Activated T-helper 1 cell treated with anti-CD3 and anti-CD28 coated beads, Interleukin-2, amount 50 U/mL, for 16 hours (primary cell): ENCODE measurements around the gene SS18L1.

Source experiments
- DNase-seq, 2 donors: peaks; one replicate each; pipeline ENCODE4 v3.0.0-alpha.2; 2020; ENCODE audit warnings: low read depth in 1 of 2, low spot score in 1 of 2

SS18L1 gene

DNA sequence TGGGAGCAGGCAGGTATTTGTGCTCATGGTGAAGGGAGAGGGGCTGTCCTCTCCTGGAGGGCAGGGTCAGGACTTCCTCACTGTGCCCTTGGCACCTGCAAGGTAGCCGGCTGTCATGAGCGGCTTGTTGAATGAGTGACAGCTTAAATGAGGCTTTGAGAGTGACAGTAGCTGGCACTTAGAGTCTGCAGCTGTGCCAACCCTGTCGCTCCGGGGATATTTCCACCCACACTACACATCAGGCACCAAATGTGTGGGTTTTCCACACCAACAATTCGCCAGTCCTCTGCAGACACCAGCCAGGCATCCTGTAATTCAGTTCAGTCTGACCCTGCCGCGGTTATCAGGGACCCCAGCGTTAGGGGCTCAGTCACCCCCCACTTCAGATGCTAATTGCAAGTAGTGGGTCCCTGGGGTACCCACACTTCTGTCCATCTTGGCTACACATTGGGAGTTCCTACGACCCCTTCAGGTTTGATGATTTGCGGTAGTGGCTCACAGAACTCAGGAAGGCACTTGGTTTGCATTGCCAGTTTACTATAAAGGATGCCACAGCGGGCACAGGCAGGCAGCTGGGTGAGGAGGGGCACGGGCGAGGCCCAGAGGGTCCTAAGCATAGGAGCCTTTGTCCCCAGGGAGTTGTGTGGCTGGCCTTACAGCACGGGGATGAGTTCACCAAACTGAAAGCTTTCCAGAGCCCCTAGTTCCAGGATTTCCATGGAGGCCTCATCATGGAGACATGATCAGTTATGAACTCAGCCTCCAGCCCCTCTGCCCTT is 48.4 kb downstream of the SS18L1 start:
- no peak for DNase-seq

DNA sequence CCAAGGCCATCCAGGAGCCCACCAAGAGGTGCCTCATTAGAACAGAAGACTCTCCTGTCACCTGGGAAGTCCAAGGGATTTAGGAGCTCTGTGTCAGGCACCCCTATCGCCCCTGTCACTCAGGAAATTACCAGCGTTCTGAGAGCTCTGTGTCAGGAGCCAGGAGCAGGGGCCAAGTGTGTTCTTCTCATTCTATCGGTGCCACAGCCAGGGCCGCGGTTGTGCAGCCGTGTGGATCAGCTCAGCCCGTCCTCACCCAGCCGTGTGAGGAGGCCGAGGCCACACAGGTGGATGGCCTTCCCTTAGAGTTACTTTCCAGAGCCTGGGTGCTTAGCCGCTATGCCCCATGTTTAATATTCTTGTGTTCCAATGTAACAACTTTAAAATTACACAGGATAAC is 49.1 kb downstream of the SS18L1 start:
- no peak for DNase-seq

GRCh38 chr20:62193079-62194025 is 49.8 kb downstream of the SS18L1 start:
- DNase-seq: no peak

DNA sequence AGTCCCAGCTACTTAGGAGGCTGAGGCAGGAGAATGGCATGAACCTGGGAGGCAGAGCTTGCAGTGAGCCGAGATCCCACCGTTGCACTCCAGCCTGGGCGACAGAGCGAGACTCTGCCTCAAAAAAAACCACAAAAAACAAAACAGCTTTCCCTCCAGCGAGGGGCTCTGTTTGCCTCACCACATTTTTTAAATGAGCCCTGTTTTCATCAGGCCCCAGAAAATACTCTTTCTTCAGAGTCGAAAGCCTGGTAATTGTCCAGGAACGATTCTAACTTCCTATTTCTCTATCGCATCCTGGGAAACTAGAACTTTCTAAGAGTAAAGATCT is 51.5 kb downstream of the SS18L1 start:
- DNase-seq: no peak

GRCh38 chr20:62195736-62196135 is 52.2 kb downstream of the SS18L1 start:
- no peak for DNase-seq

DNA sequence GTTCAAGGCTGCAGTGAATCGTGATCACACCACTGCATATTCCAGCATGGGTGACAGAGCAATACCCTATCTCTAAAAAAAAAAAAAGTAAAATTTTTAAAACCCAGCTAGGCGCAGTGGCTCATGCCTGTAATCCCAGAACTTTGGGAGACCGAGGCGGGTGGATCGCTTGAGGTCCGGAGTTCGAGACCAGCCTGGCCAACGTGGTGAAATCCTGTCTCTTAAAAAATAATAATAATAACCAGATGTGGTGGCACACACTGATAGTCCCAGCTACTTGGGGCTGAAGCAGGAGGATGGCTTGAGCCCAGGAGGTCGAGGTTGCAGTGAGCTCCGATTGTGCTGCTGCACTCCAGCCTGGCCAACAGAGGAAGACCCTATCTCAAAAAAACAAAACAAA is 52.7 kb downstream of the SS18L1 start:
- no peak for DNase-seq

DNA sequence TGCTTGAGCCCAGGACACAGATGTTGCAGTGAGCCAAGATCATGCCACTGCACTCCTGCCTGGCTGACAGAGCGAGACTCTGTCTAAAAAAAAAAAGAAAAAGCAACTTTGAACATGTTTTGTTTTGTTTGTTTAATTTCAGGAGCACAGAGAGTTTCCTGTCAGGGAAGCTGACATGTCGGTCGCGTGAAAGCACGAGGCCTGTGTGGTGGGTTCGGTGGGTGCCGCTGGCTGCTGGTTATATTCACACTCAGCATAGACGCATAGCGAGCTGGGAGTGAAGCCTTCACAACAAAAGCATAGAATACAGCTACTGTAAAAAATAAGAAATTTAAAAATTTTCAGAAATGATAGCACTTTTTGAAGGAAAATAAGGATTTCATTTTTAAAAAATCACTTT is 53.7 kb downstream of the SS18L1 start:
- DNase-seq: no peak

GRCh38 chr20:62197801-62198200 is 54.2 kb downstream of the SS18L1 start:
- no peak for DNase-seq

GRCh38 chr20:62198496-62198895 is 54.9 kb downstream of the SS18L1 start:
- no peak for DNase-seq

- no peak for DNase-seq
Measured at GRCh38 chr20:62198931-62199330, 55.4 kb downstream of the SS18L1 start.

DNA sequence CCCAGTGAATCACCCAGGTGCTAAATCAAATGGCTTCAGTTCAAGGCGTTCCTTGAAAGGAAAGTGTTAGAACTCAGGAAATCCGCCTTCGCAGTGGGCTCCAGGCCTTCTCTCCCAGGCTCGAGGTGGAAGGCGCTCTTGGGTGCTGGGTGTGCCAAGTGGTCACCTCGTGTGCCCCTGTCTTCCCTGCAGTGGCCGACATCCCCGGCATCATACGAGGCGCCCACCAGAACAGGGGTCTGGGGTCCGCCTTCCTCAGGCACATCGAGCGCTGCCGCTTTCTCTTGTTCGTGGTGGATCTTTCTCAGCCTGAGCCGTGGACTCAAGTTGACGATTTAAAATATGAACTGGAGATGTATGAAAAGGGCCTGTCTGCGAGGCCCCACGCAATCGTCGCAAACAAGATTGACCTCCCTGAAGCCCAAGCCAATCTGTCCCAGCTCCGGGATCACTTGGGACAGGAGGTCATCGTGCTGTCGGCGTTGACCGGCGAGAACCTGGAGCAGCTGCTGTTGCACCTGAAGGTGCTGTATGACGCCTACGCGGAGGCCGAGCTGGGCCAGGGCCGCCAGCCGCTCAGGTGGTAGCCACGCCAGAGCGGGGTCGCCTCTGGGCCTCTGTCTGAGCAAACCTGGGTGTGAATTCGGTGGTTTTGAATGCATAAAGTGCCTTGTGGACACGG is 57.1 kb downstream of the SS18L1 start:
- no peak for DNase-seq

DNA sequence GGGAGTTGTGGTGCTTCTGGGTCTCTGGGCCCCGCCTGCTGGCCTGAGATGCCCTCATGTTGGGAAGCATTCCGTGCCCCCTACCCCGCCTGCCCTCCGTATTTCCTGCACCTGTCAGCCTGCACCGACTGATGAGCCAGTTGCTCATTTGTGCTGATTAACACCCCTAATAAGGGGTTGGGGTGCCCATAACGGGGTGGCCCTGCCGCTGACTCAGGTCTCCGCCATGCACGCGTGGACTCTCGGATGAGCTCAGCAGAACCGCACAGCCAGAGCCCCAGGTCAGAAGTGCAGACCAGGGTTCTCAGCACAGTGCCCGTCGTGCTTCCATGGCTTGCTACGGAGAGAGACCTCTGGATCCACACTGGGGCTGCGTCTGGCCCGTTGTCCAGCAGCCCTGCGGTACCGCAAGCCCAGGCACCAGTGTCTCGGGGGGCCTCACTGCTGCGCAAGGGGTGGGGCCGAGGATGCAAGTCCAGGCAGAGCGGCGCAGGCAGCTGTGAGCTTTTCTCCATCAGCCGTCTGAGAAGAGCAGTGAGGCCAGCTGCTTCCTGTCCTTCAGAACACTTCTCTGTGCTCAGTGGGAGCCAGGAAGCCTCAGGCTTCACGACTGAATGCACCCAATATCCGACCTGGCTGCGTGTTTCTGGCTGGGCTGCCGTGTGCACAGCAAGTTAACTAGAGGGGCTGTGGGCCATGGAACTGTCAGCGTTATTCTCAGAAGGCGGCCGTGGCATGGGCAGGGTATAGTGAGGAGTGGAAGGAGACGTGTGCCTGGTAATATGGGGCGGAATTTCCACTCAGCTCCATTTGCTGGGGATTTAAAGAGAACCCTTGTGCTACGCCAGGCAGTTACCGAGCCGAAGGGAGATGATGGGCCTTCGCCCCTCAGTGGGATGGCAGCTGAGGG is 57.9 kb downstream of the SS18L1 start:
- no peak for DNase-seq

- no peak for DNase-seq
Measured at GRCh38 chr20:62202083-62202395, 58.5 kb downstream of the SS18L1 start.

GRCh38 chr20:62202676-62203377 is 59.3 kb downstream of the SS18L1 start:
- no peak for DNase-seq

- DNase-seq: no peak
Measured at GRCh38 chr20:62203378-62204030, 59.9 kb downstream of the SS18L1 start.

DNA sequence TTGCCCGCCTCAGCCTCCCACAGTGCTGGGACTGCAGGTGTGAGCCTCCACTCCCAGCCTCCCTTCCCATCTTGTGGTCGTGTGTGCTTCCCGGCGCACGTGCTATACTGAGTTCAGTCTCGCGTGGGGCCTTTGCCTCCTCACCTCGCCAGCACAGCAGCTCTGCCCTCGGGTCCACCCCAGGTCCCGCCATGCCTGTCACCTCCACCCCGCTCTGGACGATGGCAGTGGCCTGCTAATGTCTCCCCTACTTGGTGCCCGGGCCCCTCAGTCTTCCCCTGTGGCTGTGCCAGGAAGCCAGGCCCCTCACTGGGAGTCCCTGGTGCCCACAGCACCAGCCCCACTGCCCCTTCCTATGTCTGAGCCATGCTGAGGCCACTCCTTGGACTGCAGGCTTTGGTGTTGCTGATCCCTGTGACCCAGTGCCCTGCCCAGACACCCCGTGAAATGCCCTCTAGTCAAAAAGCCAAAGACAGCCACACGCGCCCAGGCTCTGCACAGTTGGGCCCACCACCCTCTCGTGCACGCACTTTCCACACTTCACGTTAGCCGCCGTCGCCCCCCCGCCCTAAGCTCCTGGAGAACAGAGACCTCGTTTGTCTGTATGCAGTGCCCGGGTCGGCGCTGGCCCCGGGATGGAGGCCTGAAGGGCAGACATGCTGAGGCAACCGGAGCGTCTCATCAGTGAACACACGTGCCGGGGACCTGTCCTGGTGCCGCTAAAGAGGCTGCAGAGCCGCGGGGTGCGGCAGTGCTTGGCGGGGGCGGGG is 62.2 kb downstream of the SS18L1 start:
- DNase-seq: no peak

DNA sequence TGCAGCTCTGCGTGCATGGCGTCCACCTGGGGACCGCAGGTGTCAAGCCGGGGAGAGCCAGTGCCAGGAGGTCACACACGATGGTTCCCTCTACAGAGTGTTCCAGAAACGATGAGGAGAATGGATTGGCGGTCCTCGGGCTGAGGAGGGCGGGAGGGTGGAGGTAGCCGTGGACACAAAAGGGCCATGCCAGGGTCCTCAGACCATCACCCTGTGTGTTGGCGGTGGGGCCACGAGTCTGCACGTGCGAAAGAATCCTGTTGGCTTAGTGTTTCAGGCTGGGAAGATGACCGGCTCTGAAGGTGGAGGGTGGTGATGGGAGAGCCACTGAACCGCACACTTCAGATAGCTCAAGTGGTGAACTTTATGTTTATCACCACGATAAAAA is 62.8 kb downstream of the SS18L1 start:
- no peak for DNase-seq

DNA sequence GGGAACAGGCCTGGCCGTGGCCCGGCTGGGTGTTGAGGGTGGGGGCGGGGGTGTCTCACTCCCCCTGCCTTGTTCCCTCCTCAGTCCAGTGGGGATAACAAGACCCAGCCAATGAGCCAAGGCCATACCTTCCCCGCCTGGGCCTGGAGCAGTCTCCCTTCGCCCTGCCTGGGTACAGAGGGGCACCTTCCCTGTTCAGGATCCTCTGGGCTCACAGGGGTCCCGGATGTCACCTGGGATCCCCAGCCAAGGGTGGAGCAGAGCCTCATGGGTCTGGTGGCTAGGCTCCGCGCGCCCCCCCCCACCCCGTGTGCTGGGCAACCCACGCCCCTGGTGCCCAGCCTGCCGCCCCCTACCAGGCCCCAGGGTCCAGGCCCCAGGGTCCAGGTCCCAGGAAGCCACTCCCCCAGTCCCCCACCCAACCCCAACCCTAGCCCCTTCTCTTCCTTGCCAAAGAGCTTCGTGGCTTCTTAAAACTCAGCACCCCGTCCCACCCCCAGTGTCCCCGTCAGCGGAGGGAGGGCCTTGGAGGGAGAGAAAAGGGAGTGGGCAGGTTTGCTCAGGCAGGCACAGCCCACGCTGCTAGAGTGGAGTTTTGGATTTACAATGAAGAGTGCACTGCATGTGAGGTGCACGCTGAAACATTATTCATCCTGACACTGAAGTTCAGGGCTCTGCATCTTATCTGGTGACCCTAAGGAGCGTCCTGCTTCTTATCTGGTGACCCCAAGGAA is 64.7 kb downstream of the SS18L1 start:
- no peak for DNase-seq
